HG02884 (cell line): ENCODE data around the gene FRMD3.

Source experiments
- ATAC-seq: cut with Tn5 transposase; IDR thresholded peaks from one replicate; pipeline ENCODE4 v1.9.1; 2021; ENCODE audit warnings: mild to moderate bottlenecking, moderate library complexity; ENCODE audit not compliant: unreplicated experiment

The FRMD3 gene

DNA sequence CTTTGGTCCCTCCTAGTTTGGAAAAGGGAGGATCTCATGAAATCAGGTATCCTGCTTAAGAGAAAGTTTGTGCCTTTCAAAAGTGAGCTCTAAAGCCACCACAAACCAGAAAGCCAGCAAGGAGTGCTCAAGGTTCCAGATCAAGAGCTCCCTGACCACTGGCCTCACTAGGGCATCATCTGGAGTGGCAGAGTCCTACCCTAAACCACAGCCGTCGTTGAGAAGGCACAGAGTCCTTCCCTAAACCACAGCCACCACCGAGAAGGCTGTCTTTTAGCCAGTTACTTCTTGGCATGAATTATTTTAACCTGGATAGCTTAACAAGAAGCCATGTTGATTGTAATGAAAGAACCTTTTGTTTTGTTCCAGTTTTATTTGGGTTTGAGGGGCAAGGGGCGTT, 102.9 kb downstream of the FRMD3 start:
- no peak for ATAC-seq

DNA sequence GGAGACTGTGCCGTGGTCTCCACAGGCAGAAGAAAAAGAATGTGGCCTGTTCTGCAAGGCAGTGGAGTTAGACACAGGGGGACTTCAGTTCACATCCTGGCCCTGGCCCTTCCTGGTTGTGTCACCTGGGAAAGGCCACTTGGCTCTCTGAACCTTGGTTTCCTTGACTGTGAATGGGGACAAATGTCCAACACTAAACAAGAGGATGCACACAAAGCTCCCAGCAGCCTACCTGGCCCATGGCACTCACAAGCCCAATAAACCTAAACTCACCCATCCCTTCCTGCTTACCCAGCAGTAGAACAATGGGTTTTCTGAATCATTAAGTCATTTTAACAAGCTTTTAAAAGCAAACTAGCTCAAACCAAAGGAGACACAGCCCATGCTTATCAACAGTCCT, 103.9 kb downstream of the FRMD3 start:
- ATAC-seq, result no peak

DNA sequence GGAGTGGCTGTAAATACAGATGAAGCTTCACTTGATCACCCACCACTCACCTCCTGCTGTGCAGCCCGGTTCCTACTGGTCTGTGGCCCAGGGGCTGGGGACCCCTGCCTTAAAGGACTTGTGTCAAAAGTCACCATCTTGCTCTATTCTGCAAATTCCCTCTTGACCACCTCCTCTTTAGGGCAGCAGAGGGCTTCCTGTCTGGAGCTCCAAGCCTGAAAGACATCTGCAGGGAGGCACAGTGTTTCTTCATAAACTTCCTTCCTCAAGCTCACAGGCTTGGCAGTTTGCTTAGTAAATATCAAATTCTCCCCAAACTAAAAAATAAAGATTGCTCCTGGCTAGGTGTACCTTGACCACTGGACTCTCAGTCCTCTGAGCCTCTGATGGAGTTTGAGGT, 104.4 kb downstream of the FRMD3 start:
- no peak for ATAC-seq

DNA sequence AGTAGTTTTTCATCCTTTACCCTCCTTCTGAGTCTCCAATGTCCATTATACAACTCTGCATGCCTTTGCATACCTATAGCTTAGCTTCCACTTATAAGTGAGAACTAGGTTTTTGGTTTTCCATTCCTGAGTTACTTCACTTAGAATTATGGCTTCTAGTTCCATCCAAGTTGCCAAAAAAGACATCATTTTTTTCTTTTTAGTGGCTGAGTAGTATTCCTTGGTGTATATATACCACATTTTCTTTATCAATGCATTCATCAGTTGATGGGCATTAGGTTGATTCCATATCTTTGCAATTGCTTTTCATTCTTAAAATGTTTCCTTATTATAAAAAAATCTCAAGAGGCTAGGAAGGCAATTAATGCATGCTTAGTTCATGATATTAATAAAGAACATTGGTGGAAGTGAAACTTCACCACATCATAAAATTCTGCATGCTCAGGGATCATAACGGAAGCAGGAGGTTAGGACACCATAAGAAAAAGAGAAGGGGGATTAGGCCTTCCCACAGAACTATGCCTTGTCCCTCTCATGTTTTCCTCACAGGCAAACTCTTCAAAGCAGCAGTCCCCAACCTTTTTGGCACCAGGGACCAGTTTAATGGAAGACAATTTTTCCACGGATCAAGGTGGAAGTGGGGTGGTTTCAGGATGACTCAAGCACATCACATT, 105.2 kb downstream of the FRMD3 start:
- ATAC-seq, result no peak

DNA sequence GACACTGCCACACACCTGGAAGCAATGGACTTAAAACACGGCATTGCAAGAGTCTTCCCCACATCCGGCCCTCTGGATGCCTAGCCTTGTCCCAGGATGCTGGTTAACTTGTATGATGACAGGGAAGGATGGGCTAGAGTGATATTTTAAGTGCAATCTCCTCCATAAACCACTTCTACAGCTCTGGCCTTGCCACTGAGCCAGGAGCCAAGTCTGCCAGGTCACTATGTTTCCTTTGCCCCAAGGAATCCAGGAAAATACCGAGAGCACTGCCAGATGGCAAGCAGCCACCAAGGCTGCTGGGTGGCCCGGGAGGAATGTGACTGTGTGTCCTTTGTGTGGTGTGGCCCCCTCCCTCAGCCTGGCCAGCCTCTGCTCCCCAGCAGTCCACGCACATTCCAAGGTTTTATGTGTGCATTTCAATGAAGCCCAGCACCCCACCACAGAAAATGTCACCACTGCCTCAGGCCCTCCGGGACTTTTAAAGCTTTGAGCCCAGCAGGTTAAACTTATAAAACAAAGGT, 106.0 kb downstream of the FRMD3 start:
- no peak for ATAC-seq

DNA sequence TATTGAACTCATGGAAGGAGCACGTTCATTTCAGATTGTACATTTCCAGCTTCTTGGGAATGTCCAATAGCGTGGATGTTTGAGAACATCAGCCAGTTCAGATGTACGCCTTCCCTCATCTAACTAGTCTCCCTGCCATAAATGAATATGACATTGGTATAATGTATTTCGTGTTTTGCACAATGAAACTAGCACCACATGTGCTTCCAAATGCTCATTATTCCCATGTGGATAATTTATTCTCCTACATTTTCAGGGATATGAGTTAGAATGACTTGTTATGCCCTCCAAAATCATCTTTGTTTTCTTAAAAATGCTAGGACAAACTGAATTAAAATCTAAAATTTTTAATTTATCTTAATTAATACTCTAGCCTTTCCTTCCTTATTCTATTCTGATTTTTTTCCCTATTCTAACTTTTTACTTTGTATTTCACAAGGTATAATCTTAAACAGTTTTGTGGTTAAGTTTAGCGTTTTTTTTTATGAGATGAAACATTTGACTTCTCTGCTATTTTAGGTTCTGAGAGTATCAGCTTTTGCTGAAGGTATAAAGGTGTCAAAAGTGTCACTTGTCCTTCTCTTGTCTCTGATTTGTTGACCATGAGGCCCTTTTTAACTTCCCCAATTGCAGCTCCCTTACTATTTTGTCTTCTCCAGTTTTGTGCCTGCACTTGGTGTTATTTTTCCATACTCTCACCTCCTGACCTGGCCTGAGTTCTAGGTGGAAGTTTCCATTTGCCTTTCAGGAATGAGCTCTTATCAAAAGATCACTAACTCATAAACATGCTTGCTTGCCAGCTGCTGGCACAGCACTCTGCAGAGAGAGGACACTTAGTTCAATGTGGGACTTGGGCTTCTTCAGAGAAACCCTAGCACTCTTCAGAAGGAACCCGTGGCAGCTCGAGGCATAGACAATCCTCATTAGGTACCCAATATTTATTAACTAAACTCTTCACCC, 106.8 kb downstream of the FRMD3 start:
- ATAC-seq, result no peak

DNA sequence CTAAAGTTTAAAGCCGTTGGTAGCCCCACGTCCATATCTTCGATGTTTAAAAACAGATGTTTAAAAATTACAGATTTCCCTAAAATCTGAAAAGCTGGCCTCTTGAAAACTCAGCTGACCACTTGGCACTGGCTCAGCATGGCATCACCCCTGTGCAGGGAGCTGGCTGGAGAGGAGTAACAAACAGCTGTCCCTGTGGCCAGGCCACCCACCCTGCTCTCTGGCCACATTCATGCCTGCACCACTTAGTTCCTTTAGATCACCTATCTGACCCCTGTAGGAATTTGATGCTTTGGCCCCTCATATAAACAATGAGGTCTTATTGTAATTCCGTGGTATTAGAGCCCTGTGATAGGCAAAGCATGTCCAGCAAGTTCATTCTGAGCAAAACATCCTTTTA, 107.5 kb downstream of the FRMD3 start:
- ATAC-seq, result no peak

DNA sequence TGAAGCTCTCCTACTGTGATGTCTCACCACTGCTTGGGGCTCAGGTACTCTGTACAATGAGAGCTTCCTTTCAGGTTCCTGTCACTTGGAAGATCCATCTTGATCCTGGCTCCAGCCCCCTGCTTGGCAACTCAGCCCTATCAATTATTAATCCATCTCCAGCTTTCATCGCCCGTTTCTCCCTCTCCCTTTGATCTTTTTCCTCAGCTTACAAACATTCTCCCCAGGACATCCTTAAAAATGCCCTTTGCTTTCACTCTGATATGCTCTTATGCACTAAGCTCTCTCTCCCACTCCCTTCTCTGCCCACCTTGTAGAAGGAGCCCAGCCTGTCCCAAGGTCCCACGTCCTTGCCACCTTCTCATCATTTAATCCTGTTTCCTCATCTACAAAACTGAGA, 109.0 kb downstream of the FRMD3 start:
- ATAC-seq, result no peak

DNA sequence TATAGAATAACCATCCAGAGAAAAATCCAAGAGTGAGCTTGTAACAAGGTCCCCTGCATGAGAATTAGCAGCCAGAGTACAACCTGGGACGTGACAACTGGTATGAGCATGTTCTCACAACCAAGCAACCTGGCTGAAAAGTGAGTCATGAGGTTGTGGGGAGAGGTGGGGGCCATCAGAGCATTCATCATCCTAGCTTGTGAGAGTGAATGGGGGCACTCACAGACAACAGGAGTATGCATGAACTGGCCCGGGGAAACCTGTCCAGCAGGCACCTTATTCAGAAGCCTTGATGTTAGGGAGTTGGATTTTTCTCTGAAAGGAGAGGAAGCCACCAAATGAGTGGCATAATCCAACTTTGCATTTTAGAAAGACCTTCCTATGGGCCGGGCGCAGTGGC, 113.0 kb downstream of the FRMD3 start:
- no peak for ATAC-seq

DNA sequence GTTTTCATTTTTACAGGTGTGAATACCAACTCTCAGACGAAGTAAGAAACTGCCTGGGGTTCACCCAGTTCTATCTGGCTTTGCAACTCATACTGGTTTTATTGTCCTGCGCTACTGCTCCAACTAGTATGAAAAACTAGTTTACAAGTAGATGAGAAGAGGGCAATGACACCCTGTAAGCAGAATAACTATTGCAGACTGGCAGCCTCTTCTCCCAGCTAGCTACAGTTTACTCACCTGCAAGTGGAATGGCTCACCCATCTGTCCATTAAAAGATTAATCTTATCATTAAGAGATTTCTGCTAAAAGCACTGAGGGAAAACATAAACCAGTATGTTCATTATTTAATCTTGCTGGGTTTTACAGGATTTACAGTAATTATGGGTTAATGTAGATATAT, 113.4 kb downstream of the FRMD3 start:
- ATAC-seq, result no peak

DNA sequence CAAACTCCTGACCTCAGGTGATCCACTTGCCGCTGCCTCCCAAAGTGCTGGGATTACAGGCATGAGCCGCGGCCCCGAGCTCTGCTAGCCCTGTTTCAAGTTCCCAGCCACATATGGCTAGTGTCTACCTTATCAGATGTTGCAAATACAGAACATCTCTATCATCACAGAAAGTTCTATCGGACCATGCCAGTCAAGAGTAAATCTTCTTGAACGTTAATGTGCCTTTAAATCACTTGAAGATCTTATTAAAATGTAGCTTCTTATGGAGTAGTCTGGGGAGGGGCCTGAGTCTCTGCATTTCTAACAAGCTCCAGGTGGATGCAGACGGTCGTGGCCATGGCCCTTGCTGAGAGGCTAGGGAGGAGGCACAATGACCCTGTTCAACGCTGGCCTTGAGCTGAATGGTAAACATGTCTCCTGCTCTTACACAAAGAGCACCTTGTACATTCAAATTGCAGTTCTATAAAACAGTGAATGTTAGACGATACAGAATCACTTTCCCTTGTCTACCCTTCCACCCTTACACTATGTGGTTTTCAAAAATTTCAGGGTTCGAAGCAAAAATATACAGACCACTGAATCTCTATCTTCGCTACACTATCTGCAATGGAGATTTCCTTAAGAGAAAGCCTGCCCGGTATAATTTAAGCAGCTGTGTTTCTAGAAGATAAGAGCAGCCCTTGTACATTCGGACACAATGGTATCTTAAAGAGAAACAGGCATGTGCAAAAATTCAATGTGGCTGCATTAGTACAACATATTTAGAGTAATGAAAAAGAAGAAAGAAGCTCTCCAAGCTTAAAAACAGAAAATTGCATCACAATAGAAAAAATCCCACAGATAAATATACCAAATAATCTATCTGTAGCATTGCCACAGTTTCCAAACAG, 114.1 kb downstream of the FRMD3 start:
- no peak for ATAC-seq

DNA sequence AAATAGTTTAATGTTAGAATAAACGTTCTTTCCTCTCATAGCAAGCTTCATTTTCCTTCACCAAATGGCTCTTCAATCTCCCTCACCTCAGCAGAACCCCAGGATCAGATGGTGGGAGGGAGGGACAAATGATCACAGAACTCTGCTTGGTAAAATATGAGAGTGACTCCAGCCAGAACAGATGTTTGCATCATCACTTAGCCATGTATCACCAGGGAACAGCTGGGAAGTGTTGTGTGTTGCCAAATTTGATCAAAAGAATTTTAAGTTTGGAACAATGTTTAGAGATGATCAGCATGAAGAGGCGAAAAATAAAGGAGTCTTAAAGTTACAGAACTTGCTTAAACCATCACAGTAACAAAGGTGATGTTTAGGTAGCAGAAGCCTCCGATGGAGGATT, 115.7 kb downstream of the FRMD3 start:
- no peak for ATAC-seq

DNA sequence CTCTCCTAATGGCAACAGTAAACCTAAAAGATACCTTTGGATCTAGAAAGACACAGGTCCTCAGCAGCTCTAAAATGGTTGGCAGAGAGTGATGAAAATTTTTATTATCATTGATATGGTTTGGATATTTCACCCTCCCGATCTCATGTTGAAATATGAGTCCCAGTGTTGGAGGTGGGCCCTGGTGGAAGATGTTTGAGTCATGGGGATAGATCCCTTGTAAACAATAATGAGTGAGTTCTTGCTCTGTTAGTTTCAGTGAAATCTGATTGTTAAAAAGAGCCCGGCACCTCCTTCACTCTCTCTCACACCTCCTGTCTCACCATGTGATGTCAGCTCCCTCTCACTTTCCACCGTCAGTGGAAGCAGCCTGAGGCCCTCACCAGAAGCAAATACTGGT, 117.7 kb downstream of the FRMD3 start:
- ATAC-seq, result no peak

DNA sequence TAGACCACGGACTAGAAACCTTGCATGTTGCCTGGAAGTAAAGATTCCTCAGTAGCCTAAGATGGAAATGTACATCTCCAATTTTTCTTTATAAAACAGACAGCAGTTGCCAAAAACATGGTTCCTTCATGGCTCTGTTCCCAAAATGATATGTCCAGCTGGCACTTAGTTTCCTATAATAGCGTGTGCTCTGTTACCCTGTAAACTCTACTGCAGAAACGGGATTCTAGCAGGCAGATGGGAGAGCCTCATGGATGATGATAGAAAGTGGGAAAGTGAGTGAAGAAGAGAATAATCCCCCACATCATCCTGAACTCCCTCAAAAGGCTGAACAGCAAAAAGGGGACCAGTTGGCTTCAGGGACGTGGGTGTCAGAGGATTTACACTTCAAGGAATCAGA, 118.2 kb downstream of the FRMD3 start:
- no peak for ATAC-seq

DNA sequence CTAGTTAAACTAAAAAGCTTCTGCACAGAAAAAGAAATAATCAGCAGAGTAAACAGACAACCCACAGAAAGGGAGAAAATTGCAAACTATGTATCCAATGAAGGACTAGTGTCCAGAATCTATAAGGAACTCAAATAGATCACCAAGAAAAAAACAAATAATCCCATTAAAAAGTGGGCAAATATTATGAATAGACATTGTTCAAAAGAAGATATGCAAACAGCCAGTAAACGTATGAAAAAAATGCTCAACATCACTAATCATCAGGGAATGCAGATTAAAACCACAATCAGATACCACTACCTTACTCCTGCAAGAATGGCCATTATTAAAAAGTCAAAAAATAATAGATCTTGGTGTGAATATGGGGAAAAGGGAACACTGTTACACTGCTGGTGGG, 119.9 kb downstream of the FRMD3 start:
- ATAC-seq, result no peak

DNA sequence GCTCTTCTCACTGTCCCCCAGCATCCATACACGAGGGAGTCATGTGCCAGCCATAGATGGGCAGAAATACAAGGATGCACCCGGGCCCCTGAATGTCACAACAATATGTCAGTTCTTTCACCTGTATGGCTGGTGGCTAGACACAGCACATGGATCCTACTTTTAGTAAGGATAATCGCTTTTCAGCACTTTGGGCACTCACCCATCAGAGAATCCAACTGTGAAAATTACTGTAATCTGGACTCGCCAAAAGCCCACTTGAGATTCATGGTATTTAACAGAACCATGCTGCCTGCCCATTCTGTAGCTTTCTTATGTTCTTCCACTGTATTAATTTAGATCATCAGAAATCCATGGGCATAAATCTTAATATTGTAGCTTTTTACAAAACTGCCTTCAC, 124.8 kb downstream of the FRMD3 start:
- no peak for ATAC-seq

DNA sequence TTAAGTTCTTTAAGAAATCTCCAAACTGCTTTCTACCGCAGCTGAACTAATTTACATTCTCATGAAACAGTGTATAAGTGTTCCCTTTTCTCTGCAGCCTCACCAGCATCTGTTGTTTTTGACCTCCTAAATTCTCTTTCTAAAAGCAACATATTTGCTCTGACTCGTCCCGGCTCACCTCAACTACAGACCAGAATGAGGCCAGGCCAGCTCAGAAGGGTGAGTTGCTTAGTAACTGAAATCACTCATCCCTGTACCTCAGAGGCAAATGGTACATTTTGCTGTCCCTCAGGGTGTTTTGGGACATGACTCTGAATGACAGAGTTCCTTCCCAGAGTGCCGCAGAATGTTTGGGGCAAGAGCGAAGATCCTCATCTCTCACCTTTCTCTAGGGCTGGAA, 127.5 kb downstream of the FRMD3 start:
- no peak for ATAC-seq

DNA sequence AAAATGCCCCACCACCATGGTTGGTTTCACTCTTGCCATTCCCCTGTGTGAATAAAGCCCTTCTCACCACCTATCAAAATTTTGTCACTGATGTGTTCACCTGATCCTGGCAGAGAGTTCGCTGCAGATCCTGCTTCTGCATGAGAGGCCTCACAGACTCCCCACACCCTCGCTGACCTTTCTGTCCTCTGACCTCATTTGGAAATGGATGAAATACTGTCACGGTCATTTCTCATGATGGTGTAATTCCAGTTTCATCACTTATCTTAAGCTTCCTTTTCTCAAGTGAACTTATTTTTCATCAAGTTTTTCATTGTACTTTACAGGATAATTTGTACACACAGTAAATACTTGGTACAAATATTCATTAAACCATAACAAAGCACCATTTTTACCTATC, 131.3 kb downstream of the FRMD3 start:
- ATAC-seq, result no peak

DNA sequence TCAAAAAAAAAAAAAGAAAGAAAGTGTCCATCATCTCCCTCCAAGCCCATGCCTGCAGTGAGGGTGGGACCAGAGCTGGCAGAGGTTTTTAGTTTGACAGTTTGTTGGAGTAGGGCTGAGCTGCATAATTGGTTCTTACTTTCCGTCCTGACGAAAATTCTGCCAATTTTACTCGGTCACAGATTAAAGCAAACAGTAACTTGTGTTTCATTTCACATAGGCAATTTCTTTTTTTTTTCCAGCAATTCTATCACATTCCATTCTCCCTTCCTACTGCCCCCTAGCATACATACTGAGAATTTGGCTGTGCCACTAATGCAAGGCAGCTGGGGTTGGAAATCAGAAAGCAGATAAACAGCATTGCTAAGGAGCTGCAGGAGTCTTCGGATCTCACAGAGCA, 132.4 kb downstream of the FRMD3 start:
- no peak for ATAC-seq

DNA sequence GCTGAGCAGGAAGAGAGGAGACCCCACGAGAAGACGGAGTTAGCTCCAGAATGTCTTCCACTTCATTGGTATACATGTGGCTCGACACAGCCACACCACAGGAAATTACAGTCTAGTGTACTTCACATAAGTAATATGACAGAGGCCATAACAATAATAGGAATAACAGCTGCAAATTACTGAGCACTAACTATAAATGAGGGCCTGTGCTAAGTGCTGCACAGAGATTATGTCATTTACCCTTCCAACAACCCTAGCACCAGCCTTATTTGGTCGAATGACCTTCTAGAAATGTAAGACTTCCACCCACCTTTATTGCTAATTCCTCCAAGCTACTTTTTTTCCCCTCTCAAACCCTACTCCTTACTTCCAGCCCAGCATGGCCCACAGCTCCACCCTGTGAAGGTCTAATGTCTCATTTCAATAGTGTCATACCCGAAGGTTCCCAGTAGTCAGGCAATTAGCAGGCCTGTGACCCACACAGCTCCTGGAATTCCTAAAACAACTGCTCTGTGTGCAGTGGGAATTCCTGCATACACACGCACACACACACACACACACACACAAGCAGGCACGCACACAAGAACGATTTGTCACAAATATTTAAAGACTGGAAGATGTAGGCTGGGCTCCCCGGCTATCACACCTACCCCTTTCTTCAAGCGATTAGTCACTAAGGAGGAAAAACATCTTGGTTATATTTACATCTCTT, 134.5 kb downstream of the FRMD3 start:
- ATAC-seq, result no peak
